ENCODE results near the gene FKBP5. TPM values are rescaled to one million over a fixed set of nuclear protein-coding genes. Genes with fewer than 3 reads are reported as not detected.

The FKBP5 gene
- total RNA-seq, 1 experiment from 2014 or later, result 20.1 TPM

DNA sequence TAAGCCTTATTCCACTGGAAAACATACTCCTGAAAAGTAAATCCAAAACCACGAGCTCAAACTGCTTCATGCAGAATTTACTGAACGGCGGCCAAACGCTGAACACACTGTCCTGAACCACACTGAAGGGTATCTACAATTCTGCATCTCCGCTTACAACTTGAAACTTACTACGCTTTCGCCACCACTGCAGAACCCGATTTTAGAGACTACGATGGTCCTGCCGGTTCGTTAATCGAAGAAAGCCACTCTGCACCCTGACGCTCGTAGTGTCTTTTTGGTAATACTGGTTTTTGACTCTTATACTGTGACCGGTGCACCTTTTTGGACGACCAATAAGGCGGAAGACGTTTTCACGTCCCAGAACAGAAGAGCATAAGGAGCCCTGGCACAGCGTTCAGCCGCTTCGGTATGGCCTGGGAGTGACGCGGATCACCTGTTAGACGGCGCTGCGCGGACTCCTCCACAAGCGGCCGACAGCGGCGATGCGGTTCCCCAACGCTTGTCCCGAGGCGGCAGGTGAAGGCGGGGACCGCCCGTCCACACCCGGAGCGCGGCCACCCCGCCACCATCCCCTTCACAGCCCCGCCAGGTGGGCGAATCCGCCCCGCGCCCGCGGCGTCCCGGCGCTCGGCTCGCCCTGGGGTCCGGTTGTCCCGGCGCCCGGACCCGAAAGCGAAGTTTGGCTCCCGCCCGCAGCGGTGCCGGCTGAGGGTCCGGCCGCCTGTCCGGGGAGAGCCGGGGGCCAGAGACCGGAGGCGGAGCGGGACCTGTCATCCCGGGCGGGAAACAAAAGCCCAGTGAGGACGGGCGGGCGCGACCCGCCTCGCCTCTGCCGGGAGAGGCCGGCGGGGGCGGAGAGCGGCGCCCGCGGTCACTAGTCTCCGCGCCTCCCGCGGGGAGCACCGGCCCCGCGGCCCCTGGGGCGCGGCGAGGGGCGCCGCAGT, 784 bp downstream of the FKBP5 start:
- Histone ChIP-seq H3K27me3 (replicated peaks; ENCODE audit: control insufficient read depth, insufficient read depth, low read length) (no peaks in the 10 kb centered on the region), H3K36me3 (ENCODE audit: control insufficient read depth, insufficient read depth, low read length) (no peaks in the 10 kb centered on the region), H3K4me1 (peaks cover 14% of the 10 kb centered on the region), H3K4me3 (ENCODE audit: low read depth, low read length) (peak overlapping the region; percentile 47), H3K9me3 (no peaks in the 10 kb centered on the region)
- Mint-ChIP-seq H3K9me3 (ENCODE audit: unreplicated experiment) (no peaks in the 10 kb centered on the region), H3K4me1 (ENCODE audit: low read depth, unreplicated experiment) (no peaks in the 10 kb centered on the region), H3K4me3 (ENCODE audit: unreplicated experiment) (peak overlapping the region; percentile 80), H3K36me3 (ENCODE audit: insufficient read depth, unreplicated experiment) (no peaks in the 10 kb centered on the region), H3K27me3 (ENCODE audit: insufficient read depth, unreplicated experiment) (no peaks in the 10 kb centered on the region), H3K27ac (ENCODE audit: unreplicated experiment) (peak overlapping the region; percentile 45)
- no TSS peak for BruUV-seq (replicated peaks)
- POLR2A ChIA-PET, result no interaction called here
- intact Hi-C loops (cut with micrococcal nuclease; ENCODE audit: unreplicated experiment), result no loop called here
- TF ChIP-seq, protein P1, sequence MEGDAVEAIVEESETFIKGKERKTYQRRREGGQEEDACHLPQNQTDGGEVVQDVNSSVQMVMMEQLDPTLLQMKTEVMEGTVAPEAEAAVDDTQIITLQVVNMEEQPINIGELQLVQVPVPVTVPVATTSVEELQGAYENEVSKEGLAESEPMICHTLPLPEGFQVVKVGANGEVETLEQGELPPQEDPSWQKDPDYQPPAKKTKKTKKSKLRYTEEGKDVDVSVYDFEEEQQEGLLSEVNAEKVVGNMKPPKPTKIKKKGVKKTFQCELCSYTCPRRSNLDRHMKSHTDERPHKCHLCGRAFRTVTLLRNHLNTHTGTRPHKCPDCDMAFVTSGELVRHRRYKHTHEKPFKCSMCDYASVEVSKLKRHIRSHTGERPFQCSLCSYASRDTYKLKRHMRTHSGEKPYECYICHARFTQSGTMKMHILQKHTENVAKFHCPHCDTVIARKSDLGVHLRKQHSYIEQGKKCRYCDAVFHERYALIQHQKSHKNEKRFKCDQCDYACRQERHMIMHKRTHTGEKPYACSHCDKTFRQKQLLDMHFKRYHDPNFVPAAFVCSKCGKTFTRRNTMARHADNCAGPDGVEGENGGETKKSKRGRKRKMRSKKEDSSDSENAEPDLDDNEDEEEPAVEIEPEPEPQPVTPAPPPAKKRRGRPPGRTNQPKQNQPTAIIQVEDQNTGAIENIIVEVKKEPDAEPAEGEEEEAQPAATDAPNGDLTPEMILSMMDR (IDR thresholded peaks at IDR 0.05; ENCODE audit: insufficient read depth in 1 of 2, low read depth in 1 of 2, low read length in 1 of 2, severe bottlenecking in 1 of 2, unreplicated experiment in 1 of 2), result no peak
- DNase-seq, result peak; percentile 62 to 66
- CTCF ChIA-PET, result no interaction called here

DNA sequence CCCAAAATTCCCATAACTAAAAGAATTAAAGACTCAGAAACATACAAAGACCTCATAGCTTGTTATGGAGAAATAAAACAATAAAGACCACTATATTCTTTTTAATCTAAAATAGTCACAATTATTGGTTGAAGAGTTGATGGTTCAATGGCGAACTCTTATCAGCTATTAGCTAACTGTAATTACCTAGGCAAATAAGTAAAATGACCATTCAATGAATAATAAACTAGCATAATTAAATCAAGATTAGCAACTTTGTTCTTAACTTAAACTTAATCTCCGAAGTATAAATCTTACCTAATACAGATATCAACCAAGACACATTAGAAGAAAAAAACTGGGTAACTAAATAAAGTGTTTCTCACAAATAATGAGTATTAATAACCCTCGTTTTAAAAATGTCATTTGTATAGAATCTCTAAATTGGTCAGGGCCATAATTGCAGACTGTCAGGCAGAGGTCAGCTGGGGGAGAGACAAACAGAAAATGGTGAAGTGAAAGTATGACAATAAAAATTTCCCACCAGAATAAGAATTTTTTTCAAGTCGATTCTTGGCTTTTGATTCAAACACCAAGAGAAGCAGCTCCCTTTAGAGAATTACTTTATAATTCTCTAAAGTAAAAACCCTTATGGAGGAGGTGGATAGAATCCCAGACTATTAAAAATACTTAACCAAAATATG, 1.7 kb downstream of the FKBP5 start:
- Mint-ChIP-seq H3K4me3 (ENCODE audit: unreplicated experiment) (peak overlapping the region; percentile 80), H3K27ac (ENCODE audit: unreplicated experiment) (no peak overlapping the region), H3K4me1 (ENCODE audit: low read depth, unreplicated experiment) (no peaks in the 10 kb centered on the region), H3K9me3 (ENCODE audit: unreplicated experiment) (no peaks in the 10 kb centered on the region), H3K36me3 (ENCODE audit: insufficient read depth, unreplicated experiment) (no peaks in the 10 kb centered on the region), H3K27me3 (ENCODE audit: insufficient read depth, unreplicated experiment) (no peaks in the 10 kb centered on the region)
- Histone ChIP-seq H3K9me3 (no peaks in the 10 kb centered on the region), H3K4me3 (ENCODE audit: low read depth, low read length) (peak overlapping the region; percentile 47), H3K4me1 (peaks cover 14% of the 10 kb centered on the region), H3K36me3 (ENCODE audit: control insufficient read depth, insufficient read depth, low read length) (no peaks in the 10 kb centered on the region), H3K27me3 (replicated peaks; ENCODE audit: control insufficient read depth, insufficient read depth, low read length) (no peaks in the 10 kb centered on the region)
- CTCF ChIA-PET, result no interaction called here
- no peak for DNase-seq
- TSS peak; percentile 43 for BruUV-seq (replicated peaks)
- TF ChIP-seq, protein P1 (IDR thresholded peaks at IDR 0.05; ENCODE audit: insufficient read depth in 1 of 2, low read depth in 1 of 2, low read length in 1 of 2, severe bottlenecking in 1 of 2, unreplicated experiment in 1 of 2), result no peak
- POLR2A ChIA-PET, result no interaction called here
- intact Hi-C loops (cut with micrococcal nuclease; ENCODE audit: unreplicated experiment), result no loop called here

DNA sequence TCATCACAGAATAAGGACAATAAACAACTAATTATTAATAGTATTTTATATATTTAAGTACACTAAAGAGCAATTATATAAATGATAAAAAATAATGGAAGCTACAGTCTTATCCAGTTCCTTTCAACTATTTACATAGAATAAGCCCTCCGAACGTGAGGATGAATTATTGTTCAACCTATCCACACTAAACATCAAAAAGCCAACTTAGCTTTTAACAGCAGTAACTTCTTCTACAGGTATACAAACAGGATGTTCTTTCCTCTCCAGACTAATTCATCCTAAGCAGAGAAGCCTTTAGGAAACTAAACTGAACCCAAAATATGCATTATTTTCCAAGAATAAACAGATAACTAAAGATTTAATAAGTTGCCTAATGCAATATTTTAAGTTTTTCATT, 2.3 kb downstream of the FKBP5 start:
- Mint-ChIP-seq H3K4me3 (ENCODE audit: unreplicated experiment) (no peak overlapping the region), H3K27ac (ENCODE audit: unreplicated experiment) (no peak overlapping the region), H3K9me3 (ENCODE audit: unreplicated experiment) (no peaks in the 10 kb centered on the region), H3K36me3 (ENCODE audit: insufficient read depth, unreplicated experiment) (no peaks in the 10 kb centered on the region), H3K4me1 (ENCODE audit: low read depth, unreplicated experiment) (no peaks in the 10 kb centered on the region), H3K27me3 (ENCODE audit: insufficient read depth, unreplicated experiment) (no peaks in the 10 kb centered on the region)
- Histone ChIP-seq H3K27me3 (replicated peaks; ENCODE audit: control insufficient read depth, insufficient read depth, low read length) (no peaks in the 10 kb centered on the region), H3K4me3 (ENCODE audit: low read depth, low read length) (no peak overlapping the region), H3K36me3 (ENCODE audit: control insufficient read depth, insufficient read depth, low read length) (no peaks in the 10 kb centered on the region), H3K4me1 (peaks cover 14% of the 10 kb centered on the region), H3K9me3 (no peaks in the 10 kb centered on the region)
- no TSS peak for BruUV-seq (replicated peaks)
- intact Hi-C loops (cut with micrococcal nuclease; ENCODE audit: unreplicated experiment), result no loop called here
- ChIA-PET POLR2A (no interaction called here), CTCF (no interaction called here)
- DNase-seq, result no peak
- TF ChIP-seq, protein P1 (IDR thresholded peaks at IDR 0.05; ENCODE audit: insufficient read depth in 1 of 2, low read depth in 1 of 2, low read length in 1 of 2, severe bottlenecking in 1 of 2, unreplicated experiment in 1 of 2), result no peak
